Measurements from ENCODE around the gene HCAR1.
"Not testable (repeated sequence)": the region's sequence is repeated elsewhere in the genome, so short reads cannot be mapped to it uniquely, and the experiment has no call there.

The HCAR1 gene

DNA sequence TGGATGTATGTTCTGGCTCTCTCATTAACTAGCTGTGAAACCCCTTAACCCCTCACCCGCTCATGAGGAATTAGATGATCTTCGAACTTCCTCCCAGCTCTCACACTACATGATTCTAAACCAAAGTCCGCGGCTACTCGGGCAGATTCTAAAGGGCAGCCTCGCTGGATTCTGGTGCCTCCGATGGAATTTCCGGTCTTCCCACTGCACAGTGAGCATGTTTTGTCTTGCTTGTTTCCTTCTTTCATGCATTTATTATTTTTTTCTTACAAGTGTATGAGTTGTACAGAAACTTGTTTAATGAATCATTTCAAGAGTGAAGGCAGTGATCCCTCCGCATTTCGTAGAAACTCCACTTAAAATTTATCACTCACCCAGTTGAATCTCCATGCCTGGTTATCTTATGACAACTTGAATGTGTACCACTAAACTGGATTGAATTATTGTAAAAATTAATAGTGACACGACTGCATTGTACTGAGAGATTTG is 9.5 kb downstream of the HCAR1 start:
- no peak for DNase-seq (ENCODE audit: low spot score)

DNA sequence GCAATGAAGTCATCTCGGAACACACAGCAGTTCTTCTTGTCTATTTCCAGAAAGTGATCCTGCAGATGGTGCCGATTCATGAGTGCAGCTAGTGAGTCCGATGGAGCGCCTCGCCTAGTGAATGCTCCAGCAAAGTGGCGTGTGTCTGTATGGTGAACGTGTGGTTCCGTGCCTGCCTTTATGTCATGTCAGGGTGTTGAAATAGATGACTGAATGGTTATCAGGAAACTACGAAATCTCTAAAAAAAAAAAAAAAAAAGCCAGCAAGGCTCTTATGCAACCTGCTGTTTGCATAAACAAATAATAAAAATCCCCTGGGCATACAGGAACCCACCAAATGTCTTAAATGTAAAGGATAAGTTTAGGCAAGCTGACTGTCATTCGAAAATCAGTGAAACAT is 14.0 kb downstream of the HCAR1 start, which contains the start of gene HCAR3:
Gene HCAR3 (minus strand): TSS at position 154 of the 400 bp plus-strand sequence. CDS start 74 bp downstream, at position 80.
- not testable (repeated sequence) for DNase-seq (ENCODE audit: low spot score)

DNA sequence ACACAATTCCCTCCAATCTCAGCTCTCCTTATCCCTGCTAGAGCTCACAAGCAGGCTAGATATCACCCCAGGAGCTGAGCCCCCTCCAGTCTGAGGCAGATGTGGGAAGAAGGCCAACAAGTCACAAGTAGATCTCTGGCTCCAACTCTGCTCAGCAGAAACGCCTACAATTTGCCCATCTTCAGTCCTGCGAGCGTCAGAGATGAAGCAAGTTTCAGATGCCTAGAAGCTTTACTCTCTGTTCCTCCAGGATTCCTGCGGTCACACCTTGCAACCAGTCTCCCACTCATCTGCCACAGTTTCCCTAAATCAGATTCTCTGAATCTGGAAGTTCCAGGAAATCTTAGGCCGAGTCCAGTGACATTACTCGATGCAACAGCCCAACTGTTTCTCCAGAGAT is 15.4 kb downstream of the HCAR1 start:
- DNase-seq (ENCODE audit: low spot score) = not testable (repeated sequence)

DNA sequence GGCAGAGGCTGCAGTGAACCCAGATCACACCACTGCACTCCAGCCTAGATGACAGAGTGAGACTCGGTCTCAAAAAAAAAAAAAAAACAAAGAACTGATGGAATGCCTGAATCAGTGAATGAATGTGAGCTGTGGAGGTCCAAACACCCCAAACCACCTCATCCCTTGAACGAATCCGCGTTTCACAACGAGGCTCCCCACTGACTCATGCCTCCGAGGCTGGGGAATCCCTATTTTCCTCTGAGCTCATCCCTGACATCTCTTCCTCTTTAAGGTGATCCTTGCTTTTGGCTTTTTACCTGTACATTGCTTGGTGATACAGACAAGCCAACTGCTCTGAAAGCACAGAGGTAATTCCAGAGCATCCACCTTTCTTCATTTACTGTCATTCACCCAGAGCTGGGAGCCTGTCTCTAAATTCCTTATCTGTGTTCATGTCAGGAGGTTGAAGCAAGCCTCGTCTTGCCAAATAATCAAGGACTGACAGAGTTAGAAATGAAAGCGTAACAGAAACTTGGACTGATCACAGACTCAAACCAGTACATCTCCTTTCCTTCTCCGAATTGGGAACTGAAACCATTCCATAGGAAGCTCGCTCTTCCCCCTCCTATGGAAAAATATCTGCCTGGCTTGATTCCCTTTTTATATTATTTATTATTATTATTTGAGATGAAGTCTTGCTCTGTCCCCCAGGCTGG is 17.0 kb downstream of the HCAR1 start:
- DNase-seq (ENCODE audit: low spot score) = not testable (repeated sequence)

DNA sequence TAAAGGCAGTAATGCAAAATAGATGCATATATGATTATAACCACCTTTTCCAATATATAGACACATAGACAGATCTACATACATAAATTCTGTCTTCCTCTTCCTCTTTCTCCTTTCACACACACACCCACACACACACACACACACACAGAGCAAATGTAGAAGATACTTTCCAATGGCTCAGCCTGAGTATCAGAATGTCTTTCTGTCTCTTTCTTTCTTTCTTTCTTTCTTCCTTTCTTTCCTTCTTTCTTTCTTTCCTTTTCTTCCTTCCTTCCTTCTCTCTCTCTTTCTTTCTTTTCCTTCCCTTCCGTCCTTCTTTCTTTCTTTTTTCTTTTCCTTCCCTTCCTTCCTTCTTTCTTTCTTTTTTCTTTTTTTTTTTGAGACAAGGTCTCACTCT is 19.4 kb downstream of the HCAR1 start:
- DNase-seq (ENCODE audit: low spot score) = not testable (repeated sequence)

DNA sequence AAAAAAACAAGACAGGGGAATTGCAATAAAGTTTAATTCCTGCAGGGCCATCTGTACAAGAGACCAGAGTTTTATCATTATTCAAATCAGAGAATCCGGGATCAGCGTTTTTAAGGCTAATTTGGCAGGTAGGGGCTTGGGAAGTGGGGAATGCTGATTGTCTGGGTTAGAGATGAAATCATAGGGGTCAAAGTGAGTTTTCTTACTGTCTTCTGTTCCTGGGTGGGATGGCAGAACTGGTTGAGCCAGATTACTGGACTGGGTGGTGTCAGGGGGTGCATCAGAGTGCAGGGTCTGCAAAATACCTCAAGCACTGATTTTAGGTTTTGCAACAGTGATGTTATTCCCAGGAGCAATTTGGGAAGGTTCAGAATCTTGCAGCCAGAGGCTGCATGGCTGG is 20.3 kb downstream of the HCAR1 start:
- not testable (repeated sequence) for DNase-seq (ENCODE audit: low spot score)

DNA sequence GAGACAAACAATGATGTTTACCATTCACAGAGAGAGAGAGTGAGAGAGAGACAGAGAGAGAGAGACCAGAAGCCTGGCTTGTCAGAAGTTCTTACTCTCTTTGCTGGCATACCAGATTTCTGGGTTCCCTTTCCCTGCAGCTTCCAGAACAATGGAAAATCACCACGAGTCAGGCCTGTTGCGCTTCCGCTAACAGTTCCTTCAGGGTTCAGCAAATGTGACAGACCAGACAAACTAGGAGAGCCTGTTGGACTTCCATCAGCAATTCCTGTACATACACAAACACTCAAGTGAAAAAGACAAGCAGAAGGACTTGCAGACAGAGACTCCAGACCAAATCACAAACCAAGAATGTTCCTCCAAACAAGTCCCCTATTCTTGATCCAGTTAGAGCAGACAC is 21.4 kb downstream of the HCAR1 start:
- DNase-seq (ENCODE audit: low spot score) = not testable (repeated sequence)

DNA sequence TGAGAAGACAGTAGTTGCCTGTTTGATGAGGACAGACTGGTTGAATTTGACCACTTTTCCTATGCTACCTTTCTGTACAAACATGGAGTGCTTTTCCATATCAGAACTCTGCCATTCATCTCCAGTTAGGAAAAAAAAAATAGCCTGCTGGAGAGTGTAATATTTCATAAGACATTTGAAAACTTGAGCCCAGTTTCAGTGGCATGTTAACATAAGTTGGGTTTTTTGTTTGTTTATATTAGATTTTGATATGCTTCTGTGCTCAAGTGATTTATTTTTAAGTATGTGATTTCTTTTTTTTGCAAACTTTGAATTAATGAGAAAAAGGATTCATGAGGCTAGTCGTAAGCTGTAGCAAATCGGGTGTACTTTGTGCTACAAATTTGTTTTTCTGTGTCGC is 26.8 kb downstream of the HCAR1 start:
- DNase-seq (ENCODE audit: low spot score) = not testable (repeated sequence)

DNA sequence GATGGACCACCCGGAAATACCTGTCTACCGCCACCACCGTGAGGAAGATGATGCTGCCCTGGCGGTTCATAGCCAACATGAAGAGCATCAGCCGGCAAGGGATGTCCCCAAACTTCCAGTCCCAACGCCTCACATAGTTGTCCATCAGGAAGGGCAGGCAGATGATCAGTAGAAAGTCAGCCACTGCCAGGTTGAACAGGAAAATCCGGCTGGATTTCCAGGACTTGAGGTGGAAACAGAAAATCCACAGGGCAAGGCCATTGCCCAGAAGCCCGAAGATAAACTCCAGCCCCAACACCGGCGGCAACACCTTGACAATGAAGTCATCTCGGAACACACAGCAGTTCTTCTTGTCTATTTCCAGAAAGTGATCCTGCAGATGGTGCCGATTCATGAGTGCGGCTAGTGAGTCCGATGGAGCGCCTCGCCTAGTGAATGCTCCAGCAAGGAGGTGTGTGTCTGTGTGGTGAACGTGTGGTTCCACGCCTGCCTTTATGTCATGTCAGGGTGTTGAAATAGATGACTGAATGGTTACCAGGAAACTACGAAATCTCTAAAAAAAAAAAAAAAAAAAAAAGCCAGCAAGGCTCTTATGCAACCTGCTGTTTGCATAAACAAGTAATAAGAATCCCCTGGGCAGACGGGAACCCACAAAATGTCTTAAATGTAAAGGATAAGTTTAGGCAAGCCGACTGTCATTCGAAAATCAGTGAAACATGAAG is 27.6 kb downstream of the HCAR1 start, which contains the start of gene HCAR2:
Gene HCAR2 (minus strand): TSS at position 468 of the 722 bp plus-strand sequence. CDS start 74 bp downstream, at position 394.
- DNase-seq (ENCODE audit: low spot score) = not testable (repeated sequence)

DNA sequence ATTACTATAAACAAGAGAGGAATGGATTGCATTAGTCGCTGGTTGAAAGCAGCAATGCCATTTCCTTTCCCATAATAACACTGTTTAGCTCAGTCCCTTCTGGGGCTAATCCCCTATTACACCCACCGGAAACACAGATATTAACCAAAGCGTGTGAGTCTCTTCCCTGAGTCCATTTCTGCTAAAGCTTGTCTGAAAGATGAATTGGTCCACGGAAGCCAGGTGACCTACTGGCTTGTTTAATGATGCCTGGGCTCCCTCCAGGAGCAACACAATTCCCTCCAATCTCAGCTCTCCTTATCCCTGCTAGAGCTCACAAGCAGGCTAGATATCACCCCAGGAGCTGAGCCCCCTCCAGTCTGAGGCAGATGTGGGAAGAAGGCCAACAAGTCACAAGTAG is 29.2 kb downstream of the HCAR1 start:
- DNase-seq (ENCODE audit: low spot score) = not testable (repeated sequence)

DNA sequence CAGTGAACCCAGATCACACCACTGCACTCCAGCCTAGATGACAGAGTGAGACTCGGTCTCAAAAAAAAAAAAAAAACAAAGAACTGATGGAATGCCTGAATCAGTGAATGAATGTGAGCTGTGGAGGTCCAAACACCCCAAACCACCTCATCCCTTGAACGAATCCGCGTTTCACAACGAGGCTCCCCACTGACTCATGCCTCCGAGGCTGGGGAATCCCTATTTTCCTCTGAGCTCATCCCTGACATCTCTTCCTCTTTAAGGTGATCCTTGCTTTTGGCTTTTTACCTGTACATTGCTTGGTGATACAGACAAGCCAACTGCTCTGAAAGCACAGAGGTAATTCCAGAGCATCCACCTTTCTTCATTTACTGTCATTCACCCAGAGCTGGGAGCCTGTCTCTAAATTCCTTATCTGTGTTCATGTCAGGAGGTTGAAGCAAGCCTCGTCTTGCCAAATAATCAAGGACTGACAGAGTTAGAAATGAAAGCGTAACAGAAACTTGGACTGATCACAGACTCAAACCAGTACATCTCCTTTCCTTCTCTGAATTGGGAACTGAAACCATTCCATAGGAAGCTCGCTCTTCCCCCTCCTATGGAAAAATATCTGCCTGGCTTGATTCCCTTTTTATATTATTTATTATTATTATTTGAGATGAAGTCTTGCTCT is 30.5 kb downstream of the HCAR1 start:
- not testable (repeated sequence) for DNase-seq (ENCODE audit: low spot score)

DNA sequence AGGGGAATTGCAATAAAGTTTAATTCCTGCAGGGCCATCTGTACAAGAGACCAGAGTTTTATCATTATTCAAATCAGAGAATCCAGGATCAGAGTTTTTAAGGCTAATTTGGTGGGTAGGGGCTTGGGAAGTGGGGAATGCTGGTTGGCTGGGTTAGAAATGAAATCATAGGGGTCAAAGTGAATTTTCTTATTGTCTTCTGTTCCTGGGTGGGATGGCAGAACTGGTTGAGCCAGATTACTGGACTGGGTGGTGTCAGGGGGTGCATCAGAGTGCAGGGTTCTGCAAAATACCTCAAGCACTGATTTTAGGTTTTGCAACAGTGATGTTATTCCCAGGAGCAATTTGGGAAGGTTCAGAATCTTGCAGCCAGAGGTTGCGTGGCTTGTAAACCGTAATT is 33.7 kb downstream of the HCAR1 start:
- not testable (repeated sequence) for DNase-seq (ENCODE audit: low spot score)

DNA sequence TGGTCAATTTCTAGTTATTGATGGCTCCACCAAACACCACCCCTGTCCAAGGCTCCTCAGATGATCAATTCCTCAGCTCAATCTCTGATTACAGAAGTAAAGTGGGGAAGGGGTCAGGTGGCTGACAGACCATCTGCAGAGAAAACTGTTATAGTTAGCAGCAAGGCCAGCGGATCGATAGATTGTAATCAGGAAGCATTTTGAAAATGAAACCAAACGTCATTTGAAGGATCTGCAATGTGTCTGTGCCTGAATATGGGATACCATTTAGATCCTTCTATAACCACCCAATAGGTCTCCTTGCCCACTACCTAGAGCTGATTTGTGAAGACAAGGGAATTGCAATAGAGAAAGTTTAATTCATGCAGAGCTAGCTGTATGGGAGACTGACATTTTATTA is 39.1 kb downstream of the HCAR1 start:
- no peak for DNase-seq (ENCODE audit: low spot score)

DNA sequence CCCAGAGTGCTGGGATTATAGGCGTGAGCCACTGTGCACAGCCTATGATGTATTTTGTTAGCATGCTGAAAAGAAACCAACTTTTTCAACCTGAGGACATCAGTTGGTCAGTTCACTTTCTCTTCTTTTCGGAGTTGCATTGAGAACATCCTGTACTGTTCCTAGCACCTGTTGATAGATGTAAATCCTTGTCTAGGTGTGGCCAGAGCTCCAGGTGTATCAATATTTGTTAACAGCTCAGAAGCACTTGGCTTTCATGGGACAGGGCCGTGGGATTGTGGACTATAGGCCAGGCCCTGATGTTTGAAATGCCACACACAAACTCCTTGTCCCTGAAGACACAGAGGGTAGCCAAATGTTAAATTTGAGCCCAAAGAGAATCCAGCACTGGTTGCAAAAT is 42.4 kb downstream of the HCAR1 start:
- no peak for DNase-seq (ENCODE audit: low spot score)

DNA sequence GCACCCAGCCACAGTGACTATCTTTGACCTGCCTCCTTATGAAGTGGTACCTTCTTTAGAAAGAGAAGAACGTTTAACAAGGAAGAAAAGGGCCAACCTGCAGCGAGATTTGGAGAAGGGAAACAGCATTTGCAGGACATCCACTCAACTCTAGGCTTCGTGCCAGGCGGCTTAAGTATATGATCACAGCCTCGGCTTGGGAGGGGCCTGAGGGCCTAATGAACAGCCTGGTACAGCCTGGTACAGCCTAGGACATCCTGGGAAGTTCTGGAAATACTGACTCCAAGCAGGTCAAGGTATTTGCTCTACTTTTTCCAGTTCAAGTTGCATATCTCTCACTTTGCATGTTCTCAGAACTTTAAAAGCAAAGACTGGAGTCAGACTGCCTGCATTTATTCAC is 43.6 kb downstream of the HCAR1 start:
- no peak for DNase-seq (ENCODE audit: low spot score)

DNA sequence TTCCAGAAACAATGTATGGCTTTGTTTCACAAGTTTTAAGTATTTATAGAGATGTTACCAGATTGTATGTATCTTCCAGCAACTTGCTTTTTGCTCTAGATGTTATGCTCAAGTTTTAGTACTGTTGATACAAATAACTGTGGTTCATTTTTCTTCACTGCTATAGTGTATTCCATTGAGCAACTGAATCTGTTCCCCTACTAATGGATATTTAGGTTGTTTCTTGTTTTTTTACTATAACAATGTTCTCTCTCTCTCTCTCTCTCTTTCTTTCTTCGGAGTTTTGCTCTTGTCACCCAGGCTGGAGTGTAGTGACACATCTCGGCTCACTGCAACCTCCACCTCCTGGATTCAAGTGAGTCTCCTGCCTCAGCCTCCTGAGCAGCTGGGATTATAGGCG is 44.1 kb downstream of the HCAR1 start:
- no peak for DNase-seq (ENCODE audit: low spot score)

DNA sequence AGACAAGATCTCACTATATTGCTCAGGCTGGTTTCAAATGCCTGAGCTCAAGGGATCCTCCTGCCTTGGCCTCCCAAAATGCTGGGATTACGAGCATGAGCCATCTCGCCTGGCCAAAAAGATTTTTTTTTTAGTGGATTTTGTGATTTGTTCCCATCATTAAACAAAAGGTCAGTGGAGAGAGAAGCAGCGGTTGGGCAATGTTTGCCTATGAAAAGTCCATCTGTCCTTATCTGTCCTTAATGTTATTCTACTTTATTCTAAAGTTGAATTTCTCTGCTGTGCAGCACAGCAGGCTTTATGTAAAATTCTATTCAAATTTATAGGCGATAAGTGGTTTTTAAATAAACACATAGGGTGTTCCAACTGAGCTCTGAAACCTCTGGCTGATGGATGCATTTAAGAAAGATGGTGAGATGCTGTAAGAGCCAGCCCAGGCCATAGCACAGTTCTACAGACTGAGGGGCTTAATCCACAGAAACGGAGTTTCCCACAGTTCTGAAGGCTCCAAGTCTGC is 46.3 kb downstream of the HCAR1 start:
- no peak for DNase-seq (ENCODE audit: low spot score)

DNA sequence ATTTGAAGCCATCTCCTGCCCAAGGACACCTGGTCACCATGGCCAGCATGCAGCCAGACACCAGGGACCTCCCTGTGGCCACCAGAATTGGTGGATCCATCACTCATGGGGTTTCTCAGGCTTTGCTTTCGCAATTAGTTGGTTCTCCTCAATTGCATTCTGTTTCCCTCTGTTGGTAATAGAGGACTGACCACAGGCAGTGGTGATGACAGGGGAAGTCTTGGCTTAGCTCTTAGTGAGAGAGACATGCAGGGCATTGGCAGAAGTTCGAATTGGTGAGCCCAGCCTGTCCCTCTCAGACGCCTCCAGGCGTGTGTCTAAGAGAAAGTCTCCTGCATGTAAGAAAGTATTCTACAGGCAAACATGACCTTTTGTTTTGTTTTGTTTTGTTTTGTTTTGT is 48.8 kb downstream of the HCAR1 start:
- DNase-seq (ENCODE audit: low spot score) = no peak

DNA sequence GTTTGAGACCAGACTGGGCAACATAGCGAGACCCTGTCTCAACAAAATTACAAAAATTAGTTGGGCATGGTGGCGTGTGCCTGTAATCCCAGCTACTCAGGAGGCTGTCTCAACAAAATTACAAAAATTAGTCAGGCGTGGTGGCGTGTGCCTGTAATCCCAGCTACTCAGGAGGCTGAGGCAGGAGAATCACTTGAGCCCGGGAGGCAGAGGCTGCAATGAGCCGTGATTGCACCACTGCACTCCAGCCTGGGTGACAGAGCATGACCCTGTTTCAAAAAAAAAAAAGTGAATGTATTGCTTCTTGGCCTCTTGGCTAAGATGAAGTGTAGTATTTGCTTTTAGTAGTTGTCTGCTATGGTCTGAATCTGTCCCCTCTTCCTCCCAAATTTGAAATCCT is 49.7 kb downstream of the HCAR1 start:
- not testable (repeated sequence) for DNase-seq (ENCODE audit: low spot score)

DNA sequence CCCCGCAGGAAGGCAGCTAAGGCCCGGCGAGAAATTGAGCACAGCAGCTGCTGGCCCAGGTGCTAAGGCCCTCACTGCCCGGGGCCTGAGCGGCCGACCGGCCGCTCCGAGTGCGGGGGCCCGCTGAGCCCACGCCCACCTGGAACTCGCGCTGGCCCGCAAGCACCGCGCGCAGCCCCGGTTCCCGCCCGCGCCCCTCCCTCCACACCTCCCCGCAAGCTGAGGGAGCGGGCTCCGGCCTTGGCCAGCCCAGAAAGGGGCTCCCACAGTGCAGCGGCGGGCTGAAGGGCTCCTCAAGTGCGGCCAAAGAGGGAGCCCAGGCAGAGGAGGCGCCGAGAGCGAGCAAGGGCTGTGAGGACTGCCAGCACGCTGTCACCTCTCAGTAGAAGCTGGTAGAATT is 53.9 kb downstream of the HCAR1 start:
- not testable (repeated sequence) for DNase-seq (ENCODE audit: low spot score)
